Limb (tissue), 2 donors: ENCODE measurements around the gene CACTIN.

Source experiments
- DNase-seq, 2 donors: peaks; one replicate each; pipeline ENCODE4 v3.0.0-alpha.2; 2016; ENCODE audit errors: extremely low spot score in 2 of 2

CACTIN gene

DNA sequence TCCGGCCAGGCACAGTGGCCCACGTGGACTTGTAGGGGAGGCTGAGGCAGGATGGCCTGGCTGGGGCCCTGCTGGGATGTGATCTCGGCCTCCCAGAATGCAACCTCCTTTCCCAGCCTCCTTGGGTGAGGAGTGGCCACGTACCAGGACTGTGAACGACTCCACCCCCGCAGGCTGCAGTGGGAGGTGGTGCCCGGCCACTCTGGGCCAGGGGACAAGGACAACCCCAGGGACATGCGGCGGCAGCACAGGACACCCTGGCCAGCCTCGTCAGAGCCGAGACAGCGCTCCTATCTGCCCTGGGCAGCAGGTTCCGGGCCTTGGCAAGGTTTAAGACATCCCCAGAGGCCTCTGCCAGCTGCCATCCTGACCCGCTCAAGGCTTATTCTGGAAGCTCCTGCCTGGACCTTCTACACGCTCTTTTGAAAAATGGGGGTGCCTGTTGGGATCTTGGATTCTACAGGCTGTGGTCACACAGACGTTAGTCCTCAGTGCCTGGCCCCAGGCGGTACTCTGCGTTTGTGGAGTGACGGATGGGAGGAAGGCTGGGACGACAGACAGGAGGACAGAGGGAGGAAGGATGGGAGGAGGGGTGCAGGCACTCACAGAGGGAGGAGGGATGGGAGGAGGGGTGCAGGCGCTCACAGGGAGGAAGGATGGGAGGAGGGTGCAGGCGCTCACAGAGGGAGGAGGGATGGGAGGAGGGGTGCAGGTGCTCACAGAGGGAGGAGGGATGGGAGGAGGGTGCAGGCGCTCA lies 19.9 kb upstream of the CACTIN start:
- DNase-seq: no peak

- DNase-seq: no peak
These were observed 19.1 kb upstream of the CACTIN start for GRCh38 chr19:3645726-3646125.

DNA sequence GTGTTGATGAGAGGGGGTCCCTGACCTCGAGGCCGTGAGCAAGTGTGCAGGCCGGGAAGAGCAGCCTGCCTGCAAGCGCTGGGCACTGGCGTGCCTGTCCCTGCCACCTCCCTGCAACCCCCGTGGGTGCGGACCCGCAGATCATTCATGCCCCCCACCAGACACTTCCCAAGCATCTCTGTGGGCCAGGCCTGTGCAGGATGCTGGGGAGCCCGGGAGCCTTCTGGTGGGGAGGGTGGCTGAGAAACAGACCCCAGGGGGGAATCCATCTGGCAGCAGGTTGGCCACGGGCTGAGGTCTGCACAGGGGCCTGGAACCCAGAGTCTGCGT lies 18.4 kb upstream of the CACTIN start:
- DNase-seq: no peak

- no peak for DNase-seq
These were observed 17.9 kb upstream of the CACTIN start for GRCh38 chr19:3644351-3645066.

GRCh38 chr19:3643674-3644313 lies 17.2 kb upstream of the CACTIN start:
- no peak for DNase-seq

- no peak for DNase-seq
These were observed 16.5 kb upstream of the CACTIN start for GRCh38 chr19:3642987-3643673.

DNA sequence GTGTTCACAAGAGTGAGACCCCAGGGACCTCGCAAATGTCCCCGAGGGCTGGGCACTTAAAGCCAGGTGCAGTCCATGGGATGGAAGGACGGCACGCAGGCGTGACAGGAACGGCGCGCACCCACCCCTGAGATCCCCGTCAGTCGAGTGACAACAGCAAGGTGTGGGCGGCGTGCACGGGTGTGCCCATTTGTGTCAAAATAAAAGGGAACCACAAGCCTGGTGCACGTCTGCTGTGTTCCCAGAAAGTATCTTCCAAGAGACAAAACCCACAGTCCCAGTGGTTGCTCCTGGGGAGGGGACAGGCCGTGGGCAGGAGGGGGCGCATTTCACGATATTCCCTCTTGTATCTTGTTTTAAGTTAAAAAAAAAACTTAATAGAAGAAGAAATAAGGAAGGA lies 15.7 kb upstream of the CACTIN start:
- DNase-seq: no peak

GRCh38 chr19:3641515-3642269 lies 15.1 kb upstream of the CACTIN start:
- no peak for DNase-seq

DNA sequence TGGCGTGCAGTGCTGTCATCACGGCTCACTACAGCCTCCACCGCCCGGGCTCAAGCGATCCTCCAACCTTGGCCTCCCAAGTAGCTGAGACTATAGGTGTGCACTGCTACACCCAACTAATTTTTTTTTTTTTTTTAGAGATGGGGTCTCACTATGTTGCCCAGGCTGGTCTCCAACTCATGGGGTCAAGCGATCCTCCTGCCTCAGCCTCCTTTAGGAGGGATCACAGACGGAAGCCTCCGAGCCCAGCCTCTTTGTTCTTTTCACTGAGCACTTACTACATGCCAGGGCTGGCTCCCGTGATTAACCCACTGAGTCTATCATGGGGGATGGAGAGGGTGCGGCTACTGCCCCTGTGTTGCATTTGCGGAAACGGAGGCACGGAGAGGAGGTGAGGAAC lies 12.9 kb upstream of the CACTIN start:
- no peak for DNase-seq

GRCh38 chr19:3638208-3639193 lies 11.9 kb upstream of the CACTIN start:
- no peak for DNase-seq

- no peak for DNase-seq
These were observed 11.0 kb upstream of the CACTIN start for GRCh38 chr19:3637621-3638020.

GRCh38 chr19:3636962-3637361 lies 10.4 kb upstream of the CACTIN start:
- no peak for DNase-seq

GRCh38 chr19:3636506-3636905 lies 9.9 kb upstream of the CACTIN start:
- no peak for DNase-seq

GRCh38 chr19:3634496-3635045 lies 8.0 kb upstream of the CACTIN start:
- no peak for DNase-seq

DNA sequence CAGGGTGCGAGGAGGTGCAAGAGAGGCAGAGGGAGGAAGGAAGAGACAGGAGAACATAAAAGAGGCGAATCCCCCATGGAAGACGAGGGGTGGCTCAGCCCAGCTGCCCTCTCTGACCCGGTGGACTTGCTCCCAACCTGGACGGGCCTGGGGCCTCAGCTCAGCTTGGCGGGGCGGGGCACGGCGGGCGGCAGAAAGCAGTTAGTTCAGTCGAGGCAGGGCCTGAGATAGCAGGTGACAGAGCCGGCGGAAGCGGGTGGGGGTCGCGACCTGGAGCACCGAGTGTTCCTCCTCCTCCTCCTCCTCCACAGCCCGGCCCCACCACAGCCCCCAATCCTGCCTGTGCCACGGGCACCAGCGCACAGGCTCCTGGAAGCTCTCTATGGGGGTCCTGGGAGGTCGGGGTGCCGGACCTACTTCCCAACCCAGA lies 7.0 kb upstream of the CACTIN start:
- no peak for DNase-seq

DNA sequence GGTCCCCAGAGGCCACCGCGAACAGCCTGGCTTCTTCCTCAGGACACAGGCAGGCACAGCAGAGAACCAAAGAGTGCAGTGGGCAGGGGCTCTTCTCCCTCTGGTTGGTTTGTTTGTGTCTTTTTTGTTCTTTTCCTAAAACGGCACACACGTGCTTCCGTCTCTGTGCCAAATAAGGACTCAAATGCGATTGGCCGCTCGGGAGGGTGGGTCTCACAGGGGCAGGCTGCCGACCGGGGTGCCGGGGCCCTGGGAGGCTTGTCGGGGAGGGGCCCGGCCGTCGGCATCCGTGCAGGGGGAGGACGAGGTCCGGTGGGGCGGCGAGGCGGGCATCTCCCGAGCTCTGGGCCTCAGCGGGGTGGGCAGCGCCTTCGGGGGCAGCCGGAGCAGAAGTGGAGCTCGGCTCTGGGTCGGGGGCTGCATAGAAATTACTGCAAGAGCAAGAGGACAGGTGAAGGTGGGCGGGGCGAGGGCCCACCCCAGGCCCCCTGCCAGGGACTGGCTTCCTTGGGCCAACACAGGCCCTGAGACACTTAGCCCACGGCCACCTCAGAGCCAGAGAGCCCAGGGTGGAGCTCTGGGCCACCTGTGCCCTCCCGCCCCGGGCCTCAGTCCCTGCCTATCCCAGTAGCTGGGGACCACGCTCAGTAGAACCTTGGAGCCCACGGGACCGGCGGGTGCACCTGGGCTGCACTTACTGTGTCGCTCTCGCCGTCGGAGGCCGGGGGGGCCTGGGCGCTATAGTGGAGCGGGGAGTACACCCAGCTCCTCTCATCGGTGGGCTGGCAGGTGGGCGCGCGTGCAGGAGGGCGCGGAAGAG lies 6.4 kb upstream of the CACTIN start:
- no peak for DNase-seq

DNA sequence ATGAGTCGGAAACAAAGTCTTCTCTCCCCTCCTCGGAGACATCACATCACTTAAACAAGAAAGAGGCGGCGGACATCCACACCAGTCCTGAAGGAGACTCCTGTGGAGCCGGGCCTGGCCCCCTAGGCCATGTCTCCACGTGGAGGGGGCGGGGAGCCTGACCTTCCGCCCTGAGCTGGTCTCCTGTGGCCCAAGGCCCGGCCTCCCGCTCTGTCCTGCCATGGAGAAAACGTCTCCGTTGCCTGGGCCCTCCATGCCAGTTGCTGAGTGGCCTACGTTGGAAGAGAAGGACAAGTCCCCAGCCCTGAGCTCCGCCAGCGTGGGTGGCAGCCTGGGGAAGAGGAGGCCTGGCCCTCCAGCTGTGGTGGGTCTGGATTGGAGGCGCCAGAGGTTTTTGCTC lies 5.5 kb upstream of the CACTIN start:
- no peak for DNase-seq

DNA sequence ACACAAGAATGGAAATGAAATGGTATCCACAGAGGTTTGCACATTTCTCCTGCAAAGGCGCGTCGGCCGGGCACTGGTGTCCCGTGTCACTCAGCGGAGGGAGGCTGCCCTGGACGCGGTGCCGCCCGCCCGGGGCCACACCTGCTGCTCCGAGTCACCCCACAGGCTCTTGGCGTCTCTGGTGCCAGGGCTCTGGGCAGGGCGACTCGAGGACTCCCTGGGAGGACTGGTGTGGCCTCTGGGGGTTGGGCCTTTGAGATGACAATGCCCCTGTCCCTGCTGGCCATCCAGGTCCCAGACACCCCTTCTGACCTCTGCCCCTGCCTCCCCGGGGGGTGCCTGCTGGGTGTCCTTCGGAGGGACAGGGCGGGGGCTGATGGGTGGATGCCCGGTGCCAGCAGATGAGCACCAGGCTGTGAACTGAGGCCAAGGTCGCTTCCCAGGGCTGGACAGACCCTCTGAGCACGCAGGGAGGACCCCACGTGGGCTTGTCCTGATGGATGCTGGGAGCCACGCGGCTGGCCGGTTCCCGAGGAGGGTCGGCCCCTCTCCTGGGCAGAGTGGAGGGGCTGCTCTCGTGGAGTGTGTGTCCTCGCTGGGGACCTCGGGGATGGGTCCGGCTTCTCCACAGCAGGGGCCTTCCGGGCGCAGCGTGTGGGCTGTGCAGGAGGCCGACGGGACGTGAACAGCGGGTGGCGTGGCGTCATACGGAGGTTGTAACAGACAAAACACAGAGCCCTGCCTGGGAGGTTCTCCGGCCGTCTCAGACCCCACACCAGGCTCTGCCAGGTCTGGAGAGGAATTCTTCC lies 4.7 kb upstream of the CACTIN start:
- DNase-seq: no peak
